H9 (cell line): ENCODE measurements around the gene LMOD1. TPM values are rescaled to one million over a fixed set of nuclear protein-coding genes. Genes with fewer than 3 reads are reported as not detected.

Source experiments
- DNase-seq: peaks from one replicate; pipeline ENCODE4 v3.0.0-alpha.2; 2017
- H2AFZ ChIP-seq: one replicate; pipeline ENCODE4 v1.6.1; 2013; ENCODE audit warnings: mild to moderate bottlenecking, low read length, control low read depth, moderate library complexity
- H2AK5ac ChIP-seq: 2 replicates; pipeline ENCODE4 v1.6.1; 2013; ENCODE audit warnings: low read length, control low read depth, mixed read lengths; ENCODE audit not compliant: insufficient read length
- H2BK120ac ChIP-seq: one replicate; pipeline ENCODE4 v1.6.1; 2013; ENCODE audit warnings: low read depth, mild to moderate bottlenecking, low read length, control low read depth, inconsistent platforms; ENCODE audit not compliant: poor library complexity, severe bottlenecking
- H2BK12ac ChIP-seq: 2 replicates; pipeline ENCODE4 v1.6.1; 2013; ENCODE audit warnings: low read length, control low read depth, mixed read lengths, low read depth; ENCODE audit not compliant: insufficient read length
- H2BK15ac ChIP-seq: 2 replicates; pipeline ENCODE4 v1.6.1; 2013; ENCODE audit warnings: low read depth, low read length, control low read depth
- H2BK20ac ChIP-seq: one replicate; pipeline ENCODE4 v1.6.1; 2013; ENCODE audit warnings: low read depth, mild to moderate bottlenecking, low read length, control low read depth, inconsistent platforms; ENCODE audit not compliant: poor library complexity, severe bottlenecking
- H2BK5ac ChIP-seq: 2 replicates; pipeline ENCODE4 v1.6.1; 2013; ENCODE audit warnings: low read length, control low read depth, mixed read lengths; ENCODE audit not compliant: insufficient read length
- H3K14ac ChIP-seq: 2 replicates; pipeline ENCODE4 v1.6.1; 2013; ENCODE audit warnings: low read length, control low read depth; ENCODE audit not compliant: insufficient read depth
- H3K18ac ChIP-seq: 2 replicates; pipeline ENCODE4 v1.6.1; 2013; ENCODE audit warnings: low read depth, mild to moderate bottlenecking, mixed read lengths, low read length, control low read depth; ENCODE audit not compliant: insufficient read length
- H3K23ac ChIP-seq: 2 replicates; pipeline ENCODE4 v1.6.1; 2013; ENCODE audit warnings: low read length, control low read depth, mixed read lengths, low read depth; ENCODE audit not compliant: insufficient read length
- H3K23me2 ChIP-seq: 2 replicates; pipeline ENCODE4 v1.6.1; 2013; ENCODE audit warnings: low read depth, mild to moderate bottlenecking, mixed read lengths, low read length, control low read depth; ENCODE audit not compliant: insufficient read length, poor library complexity, severe bottlenecking
- H3K27ac ChIP-seq: 2 replicates; pipeline ENCODE4 v1.5.1; 2013; ENCODE audit warnings: low read length, control low read depth, mixed read lengths, low read depth; ENCODE audit not compliant: insufficient read length
- H3K27me3 ChIP-seq: 2 replicates; pipeline ENCODE4 v1.6.1; 2013; ENCODE audit warnings: low read length, control low read depth, inconsistent platforms; ENCODE audit not compliant: insufficient read depth
- H3K4ac ChIP-seq: 2 replicates; pipeline ENCODE4 v1.6.1; 2013; ENCODE audit warnings: low read depth, mild to moderate bottlenecking, control low read depth, inconsistent platforms, low read length, moderate library complexity
- H3K4me1 ChIP-seq: 2 replicates; pipeline ENCODE4 v1.6.1; 2013; ENCODE audit warnings: low read length, control low read depth, inconsistent platforms; ENCODE audit not compliant: insufficient read depth
- H3K4me2 ChIP-seq: 2 replicates; pipeline ENCODE4 v1.6.1; 2013; ENCODE audit warnings: low read length, control low read depth, mixed read lengths; ENCODE audit not compliant: insufficient read length, insufficient read depth
- H3K56ac ChIP-seq: 2 replicates; pipeline ENCODE4 v1.6.1; 2013; ENCODE audit warnings: low read depth, mild to moderate bottlenecking, mixed read lengths, low read length, control low read depth; ENCODE audit not compliant: insufficient read length
- H3K79me1 ChIP-seq: 2 replicates; pipeline ENCODE4 v1.6.1; 2013; ENCODE audit warnings: low read depth, mild to moderate bottlenecking, moderate library complexity, low read length, control low read depth, inconsistent platforms; ENCODE audit not compliant: insufficient read depth, poor library complexity, severe bottlenecking
- H3K79me2 ChIP-seq: 2 replicates; pipeline ENCODE4 v1.6.1; 2013; ENCODE audit warnings: low read length, control low read depth, inconsistent platforms; ENCODE audit not compliant: insufficient read depth
- H3K9ac ChIP-seq: 2 replicates; pipeline ENCODE4 v1.6.1; 2013; ENCODE audit warnings: low read length, control low read depth, mixed read lengths; ENCODE audit not compliant: insufficient read length; ENCODE audit errors: extremely low read depth
- H3K9me3 ChIP-seq: one replicate; pipeline ENCODE4 v1.6.1; 2013; ENCODE audit warnings: low read depth, low read length, inconsistent platforms; ENCODE audit not compliant: control insufficient read depth
- H3T11ph ChIP-seq: one replicate; pipeline ENCODE4 v1.6.1; 2013; ENCODE audit warnings: mild to moderate bottlenecking, low read length, control low read depth, inconsistent platforms
- H4K20me1 ChIP-seq: one replicate; pipeline ENCODE4 v1.6.1; 2013; ENCODE audit not compliant: control insufficient read depth, insufficient read length, insufficient read depth
- H4K5ac ChIP-seq: 2 replicates; pipeline ENCODE4 v1.6.1; 2013; ENCODE audit warnings: low read depth, mild to moderate bottlenecking, mixed read lengths, low read length, control low read depth; ENCODE audit not compliant: insufficient read length
- H4K8ac ChIP-seq: replicated peaks from 2 replicates; pipeline ENCODE4 v1.6.1; 2013; ENCODE audit warnings: low read length, control low read depth, mixed read lengths, low read depth; ENCODE audit not compliant: insufficient read length
- H4K91ac ChIP-seq: 2 replicates; pipeline ENCODE4 v1.6.1; 2013; ENCODE audit warnings: low read depth, mild to moderate bottlenecking, moderate library complexity, mixed read lengths, low read length, control low read depth; ENCODE audit not compliant: insufficient read length
- H3K27ac Mint-ChIP-seq, 3 experiments: 2 replicates in 2 of 3; 3 replicates in 1 of 3; pipeline ENCODE4 v1.8.0; 2020 to 2021; ENCODE audit warnings: mixed read lengths in 3 of 3, mild to moderate bottlenecking in 1 of 3, moderate library complexity in 1 of 3
- H3K27me3 Mint-ChIP-seq: 2 replicates; pipeline ENCODE4 v1.8.0; 2021; ENCODE audit warnings: low read depth, mild to moderate bottlenecking, moderate library complexity, mixed read lengths
- H3K36me3 Mint-ChIP-seq, 3 experiments: 2 replicates in 2 of 3; 3 replicates in 1 of 3; pipeline ENCODE4 v1.8.0; 2020 to 2021; ENCODE audit warnings: low read depth in 3 of 3, mixed read lengths in 3 of 3; ENCODE audit not compliant: insufficient read depth in 1 of 3
- H3K4me1 Mint-ChIP-seq, 2 experiments: 2 replicates each; pipeline ENCODE4 v1.8.0; 2020; ENCODE audit warnings: mixed read lengths in 2 of 2
- H3K4me3 Mint-ChIP-seq, 2 experiments: 2 replicates in 1 of 2; 3 replicates in 1 of 2; pipeline ENCODE4 v1.8.0; 2020 to 2021; ENCODE audit warnings: mild to moderate bottlenecking in 2 of 2, mixed read lengths in 2 of 2, moderate library complexity in 1 of 2
- H3K9me3 Mint-ChIP-seq, 2 experiments: 2 replicates in 1 of 2; 3 replicates in 1 of 2; pipeline ENCODE4 v1.8.0; 2020; ENCODE audit warnings: mild to moderate bottlenecking in 2 of 2, mixed read lengths in 2 of 2, moderate library complexity in 1 of 2
- WGBS: extraction: QIAGEN DNeasy Blood & Tissue Kit; methylation state at CpG from one replicate; pipeline ENCODE4 v1.1.7; 2013; ENCODE audit warnings: missing lambda C conversion rate, low lambda C conversion rate, mixed read lengths; ENCODE audit not compliant: insufficient read length; ENCODE audit errors: extremely low coverage; 5-methylcytosine and 5-hydroxymethylcytosine counted together
- total RNA-seq: library from RNA; stranded (reverse); gene quantifications from 2 replicates; pipeline ENCODE4 v1.2.1, GENCODE V29; 2021
- TF ChIP-seq, protein P1 (sequence below): fragments of 200-600 bp; sonication (generic); conservative IDR thresholded peaks from 3 replicates; pipeline ENCODE4 v1.8.0; 2021; ENCODE audit warnings: antibody characterized with exemption, mild to moderate bottlenecking

Gene LMOD1
- total RNA-seq, 1 experiment from 2014 or later, result 0.31 TPM

DNA sequence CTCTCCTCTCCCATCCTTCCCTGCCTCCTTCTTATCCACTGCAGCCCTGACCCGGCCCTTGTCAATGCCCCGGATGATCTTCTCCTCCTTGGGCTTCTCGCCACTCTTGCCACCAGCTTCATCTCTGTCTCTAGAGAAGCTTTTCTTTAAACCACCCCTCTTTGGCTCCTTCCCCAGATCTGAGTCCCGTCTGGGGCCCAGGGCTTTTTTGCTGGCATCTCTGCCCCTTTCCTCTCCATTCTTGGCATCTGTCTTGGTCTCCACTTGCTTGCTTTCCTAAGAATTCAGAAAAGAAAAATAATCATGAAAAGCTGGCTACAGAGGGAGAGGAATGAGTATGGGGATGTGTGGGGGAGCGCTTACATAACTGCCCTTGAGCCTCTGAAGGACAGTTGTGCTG lies 45.9 kb downstream of the LMOD1 start:
- H3K9ac ChIP-seq, result no peak overlapping the region
- no peaks in the 10 kb centered on the region; the same call in 1 of the 2 replicates for H3K27me3 ChIP-seq
- TF ChIP-seq, protein P1, sequence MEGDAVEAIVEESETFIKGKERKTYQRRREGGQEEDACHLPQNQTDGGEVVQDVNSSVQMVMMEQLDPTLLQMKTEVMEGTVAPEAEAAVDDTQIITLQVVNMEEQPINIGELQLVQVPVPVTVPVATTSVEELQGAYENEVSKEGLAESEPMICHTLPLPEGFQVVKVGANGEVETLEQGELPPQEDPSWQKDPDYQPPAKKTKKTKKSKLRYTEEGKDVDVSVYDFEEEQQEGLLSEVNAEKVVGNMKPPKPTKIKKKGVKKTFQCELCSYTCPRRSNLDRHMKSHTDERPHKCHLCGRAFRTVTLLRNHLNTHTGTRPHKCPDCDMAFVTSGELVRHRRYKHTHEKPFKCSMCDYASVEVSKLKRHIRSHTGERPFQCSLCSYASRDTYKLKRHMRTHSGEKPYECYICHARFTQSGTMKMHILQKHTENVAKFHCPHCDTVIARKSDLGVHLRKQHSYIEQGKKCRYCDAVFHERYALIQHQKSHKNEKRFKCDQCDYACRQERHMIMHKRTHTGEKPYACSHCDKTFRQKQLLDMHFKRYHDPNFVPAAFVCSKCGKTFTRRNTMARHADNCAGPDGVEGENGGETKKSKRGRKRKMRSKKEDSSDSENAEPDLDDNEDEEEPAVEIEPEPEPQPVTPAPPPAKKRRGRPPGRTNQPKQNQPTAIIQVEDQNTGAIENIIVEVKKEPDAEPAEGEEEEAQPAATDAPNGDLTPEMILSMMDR, result no peak
- no peak overlapping the region for H3K23ac ChIP-seq
- H2BK5ac ChIP-seq, result no peak overlapping the region
- no peak overlapping the region for H3K4me2 ChIP-seq
- H3K79me1 ChIP-seq, result no peaks in the 10 kb centered on the region
- H2AFZ ChIP-seq, result no peak overlapping the region
- H2BK20ac ChIP-seq, result no peak overlapping the region
- Mint-ChIP-seq H3K4me3 (no peak overlapping the region), H3K27ac (no peak overlapping the region), H3K27me3 (no peaks in the 10 kb centered on the region; the same call in 1 of the 2 replicates), H3K9me3 (no peaks in the 10 kb centered on the region), H3K36me3 (peaks cover 0 to 1% (median 0%) of the 10 kb centered on the region in 3 experiments; a peak in 1 of 7 replicates), H3K4me1 (peaks cover 9 to 16% of the 10 kb centered on the region in 2 experiments)
- H3K27ac ChIP-seq, result no peak overlapping the region
- no peaks in the 10 kb centered on the region for H4K20me1 ChIP-seq
- H3K14ac ChIP-seq, result no peak overlapping the region
- no peaks in the 10 kb centered on the region; the same call in 1 of the 2 replicates for H3K4me1 ChIP-seq
- H3K18ac ChIP-seq, result no peak overlapping the region
- no peaks in the 10 kb centered on the region for H3K79me2 ChIP-seq
- no peak overlapping the region for H2BK15ac ChIP-seq
- H3T11ph ChIP-seq, result no peak overlapping the region
- H4K5ac ChIP-seq, result no peak overlapping the region
- no peak for DNase-seq
- no CpG with 5 or more reads among the region's 5 CpGs for WGBS
- no peak overlapping the region for H3K56ac ChIP-seq
- H4K91ac ChIP-seq, result no peak overlapping the region
- H3K9me3 ChIP-seq, result no peaks in the 10 kb centered on the region
- no peak overlapping the region for H3K4ac ChIP-seq
- no peaks in the 10 kb centered on the region for H3K23me2 ChIP-seq
- H2BK120ac ChIP-seq, result no peak overlapping the region
- no peak overlapping the region for H2AK5ac ChIP-seq
- H4K8ac ChIP-seq, result no peak overlapping the region
- H2BK12ac ChIP-seq, result no peak overlapping the region
